Left colon (tissue), 2 donors: ENCODE data around the gene CACNB3. TPM values are rescaled to one million over a fixed set of nuclear protein-coding genes. Genes with fewer than 3 reads are reported as not detected.

Experiments
- ATAC-seq: fragments of 200-7000 bp; cut with Tn5 transposase; one replicate; pipeline ENCODE4 v1.9.1; 2020; ENCODE audit warnings: mild to moderate bottlenecking, moderate library complexity
- DNase-seq, 2 donors: peaks; one replicate each; pipeline ENCODE4 v3.0.0-alpha.2; 2020
- intact Hi-C, 2 donors: fragments of 100-400 bp; cut with DNase I in 1 of 2; cut with micrococcal nuclease in 1 of 2; formaldehyde crosslinking; loops; one replicate each; pipeline versions ENCODE4 v1.11.2 to v1.14.0; 2022; cut with DNase I, micrococcal nuclease
- long read RNA-seq: library from polyadenylated mRNA; unstranded; transcript quantifications from one replicate; pipeline ENCODE4 v2.0.0, GENCODE V29; 2021
- total RNA-seq, 2 donors: library from RNA; stranded (reverse); fragmentation: NEBNext Ultra II Directional; extraction: Animal tissue kit (Norgen Biotek cat#: 25700); gene quantifications; one replicate each; pipeline ENCODE4 v1.2.1, GENCODE V29; 2021
- donor health status: DM: no; HTN: no; CAD: no.
- donor health status: DM: yes; HTN: yes; CAD: no.

The CACNB3 gene
- total RNA-seq = 10 to 100 TPM; 36.0 to 47.9 TPM
- long read RNA-seq, partial matches to known transcripts = 4 of 11 reads
- long read RNA-seq, other reads (novel, unspliced or antisense) = 6 of 11 reads

DNA sequence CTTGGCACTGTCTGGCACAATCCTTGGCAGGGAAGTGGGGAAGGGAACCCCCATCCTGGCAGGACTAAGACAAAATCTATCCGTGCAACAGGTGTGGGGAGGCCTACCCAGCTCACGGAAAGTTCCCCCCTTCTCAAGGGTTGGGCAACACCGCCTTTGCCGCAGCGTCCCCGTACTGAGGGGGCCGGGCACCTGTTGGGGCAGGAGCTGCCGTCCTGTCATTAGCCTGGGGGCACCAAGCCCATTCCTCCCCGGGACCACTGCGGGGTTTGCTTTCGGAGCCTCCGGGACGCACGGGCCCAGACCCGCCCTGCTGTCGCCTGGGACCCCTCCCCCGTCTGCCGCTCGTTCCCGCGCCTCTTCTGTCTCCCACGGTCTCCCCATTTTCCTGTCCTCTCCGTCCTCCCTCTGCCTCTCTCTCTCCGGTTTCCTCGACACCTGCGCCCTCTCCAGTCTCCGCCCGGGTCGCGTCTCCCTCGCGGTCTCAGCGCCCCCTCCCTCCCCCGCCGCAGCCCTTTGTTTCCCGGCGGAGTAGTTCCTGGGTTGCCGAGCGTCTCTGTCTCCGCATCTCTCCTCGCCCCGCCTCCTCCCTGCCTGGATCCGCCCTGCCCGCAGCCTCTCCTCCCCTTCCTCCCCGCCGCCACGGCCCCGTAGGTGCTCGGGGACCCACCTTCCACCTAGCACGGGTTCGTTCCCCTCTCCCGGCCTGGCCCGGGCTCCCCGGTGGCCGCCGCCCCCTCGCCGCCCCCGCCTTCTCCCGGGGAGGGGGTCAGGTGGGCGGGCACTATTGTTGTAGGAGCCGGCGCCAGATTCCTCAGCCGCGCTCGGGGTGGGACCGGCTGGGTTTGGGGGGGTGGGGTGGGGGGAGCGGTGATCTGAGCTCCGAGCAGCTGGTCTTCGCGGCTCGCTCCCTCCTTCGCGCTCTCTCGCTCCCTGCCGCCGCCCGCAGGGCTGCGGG, at the start of gene CACNB3:
TSS of gene CACNB3 (plus strand) at position 624 of the 958 bp plus-strand sequence. CDS start 434 bp downstream, outside the sequence.
- DNase-seq (peak; percentile 86 to 91), ATAC-seq (peak; percentile 39)
- intact Hi-C loops = no loop called here

DNA sequence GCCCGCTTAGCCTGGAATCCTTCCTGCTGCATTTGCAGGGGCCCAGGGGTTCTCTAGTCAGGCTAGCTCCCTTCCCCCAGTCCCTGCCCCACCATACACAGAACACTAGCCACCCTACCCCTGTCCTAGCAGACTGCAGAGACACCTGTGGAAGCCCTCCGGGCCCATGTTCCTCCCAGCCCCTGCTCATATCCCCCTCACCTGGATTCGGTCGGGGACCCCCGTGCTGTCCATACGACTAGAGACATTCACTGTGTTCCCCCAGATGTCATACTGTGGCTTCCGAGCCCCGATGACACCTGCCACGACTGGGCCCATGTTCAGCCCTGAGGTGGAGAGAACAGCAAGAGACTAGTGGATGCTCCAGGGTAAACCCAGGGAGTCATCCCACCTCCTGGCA, 49.6 kb upstream of the CACNB3 start:
- no peak for ATAC-seq
- intact Hi-C loops = no loop called here

DNA sequence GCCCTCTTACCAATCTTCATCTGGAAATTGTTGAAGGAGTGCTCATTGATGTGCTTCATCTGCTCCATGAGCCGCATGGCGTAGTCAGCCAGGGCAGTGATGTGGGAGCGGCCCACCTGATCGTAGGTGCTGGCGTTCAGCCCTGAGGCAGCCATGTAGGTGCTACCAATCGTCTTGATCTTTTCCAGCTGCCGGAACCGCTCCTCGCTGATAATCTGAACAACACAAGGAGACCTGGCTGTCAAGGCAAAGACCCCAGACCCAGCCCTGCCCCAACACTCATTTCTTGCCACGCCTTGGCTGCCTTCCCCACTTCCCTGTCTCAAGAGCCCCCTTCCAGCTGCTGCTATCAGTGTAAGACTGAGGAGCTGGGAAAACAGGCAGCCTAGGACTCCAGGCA, 47.5 kb upstream of the CACNB3 start:
- no peak for ATAC-seq
- intact Hi-C loops = no loop called here
- DNase-seq = no peak

More for the DNA sequence above, 49.6 kb upstream of the CACNB3 start:
- no peak for DNase-seq

DNA sequence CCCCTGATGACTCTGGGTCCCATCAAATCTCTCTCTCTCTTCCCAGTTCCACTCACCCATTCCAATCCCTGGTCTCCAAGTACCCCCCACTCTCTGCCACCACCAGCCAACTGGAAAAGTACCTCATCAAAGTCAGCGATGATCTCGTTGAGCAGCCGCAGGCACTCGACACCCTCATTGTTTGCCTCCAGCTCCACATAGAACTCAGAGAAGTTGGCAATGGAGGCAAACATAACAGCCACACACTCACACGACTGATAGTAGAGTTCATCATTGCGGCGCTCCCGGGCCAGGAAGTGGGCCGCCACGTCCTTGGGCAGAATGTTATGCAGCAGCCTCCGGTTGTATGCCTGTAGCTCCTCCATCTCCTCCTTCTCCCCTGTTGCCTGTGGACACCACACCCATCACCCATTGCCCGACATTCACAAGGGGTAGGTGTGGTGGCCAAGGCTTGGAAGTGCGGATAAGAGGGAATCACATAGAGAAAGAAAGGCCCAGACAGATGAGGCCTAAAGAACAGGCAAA, 46.6 kb upstream of the CACNB3 start:
- DNase-seq (no peak), ATAC-seq (no peak)
- intact Hi-C loops = no loop called here

GRCh38 chr12:48773686-48774085, 44.6 kb upstream of the CACNB3 start:
- ATAC-seq = no peak
- no peak for DNase-seq
- intact Hi-C loops = no loop called here

DNA sequence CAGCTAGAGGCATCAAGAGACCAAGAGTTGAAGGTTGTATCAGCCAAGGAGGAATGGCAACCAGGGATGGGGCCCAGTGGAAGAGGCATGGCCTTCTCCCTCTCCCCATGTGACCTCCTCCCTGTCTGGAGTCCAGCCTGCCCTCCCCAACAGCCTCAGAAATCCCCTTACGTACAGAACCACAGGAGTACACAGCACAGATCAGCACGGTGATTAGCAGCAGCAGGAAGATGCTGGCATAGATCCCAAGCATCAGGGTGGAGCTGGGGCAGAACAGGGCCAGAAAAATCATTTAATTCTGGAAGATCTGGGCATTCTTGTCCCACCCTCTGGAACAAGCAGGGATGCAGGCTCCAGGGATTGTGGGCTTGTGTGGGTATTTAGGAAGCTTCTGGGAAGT, 43.8 kb upstream of the CACNB3 start:
- intact Hi-C loops = no loop called here
- DNase-seq (no peak), ATAC-seq (no peak)

DNA sequence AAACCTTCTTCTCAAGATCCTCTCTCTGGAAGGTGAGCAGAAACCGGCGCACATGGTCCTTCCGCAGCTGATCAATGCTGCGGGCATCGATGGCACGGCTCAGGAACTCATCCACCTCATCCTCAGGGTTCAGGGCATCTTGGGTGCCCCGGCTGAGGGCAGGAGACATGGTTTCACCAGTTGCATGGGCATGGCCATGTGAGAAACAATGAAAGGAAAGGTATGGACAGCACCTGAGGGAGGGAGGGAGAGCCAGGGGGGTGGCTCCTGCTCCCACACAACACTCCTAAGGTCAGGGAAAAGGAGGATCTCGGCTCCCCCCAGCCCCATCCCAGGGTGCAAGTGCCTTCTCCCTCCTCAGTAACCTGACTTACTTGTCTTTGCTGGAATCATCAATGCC, 43.0 kb upstream of the CACNB3 start:
- DNase-seq (no peak), ATAC-seq (no peak)
- intact Hi-C loops = no loop called here

GRCh38 chr12:48775991-48776649, 42.2 kb upstream of the CACNB3 start:
- intact Hi-C loops = no loop called here
- no peak for ATAC-seq
- no peak for DNase-seq

- no peak for DNase-seq
- intact Hi-C loops = no loop called here
- no peak for ATAC-seq
Measured at GRCh38 chr12:48776956-48777355, 41.3 kb upstream of the CACNB3 start.

DNA sequence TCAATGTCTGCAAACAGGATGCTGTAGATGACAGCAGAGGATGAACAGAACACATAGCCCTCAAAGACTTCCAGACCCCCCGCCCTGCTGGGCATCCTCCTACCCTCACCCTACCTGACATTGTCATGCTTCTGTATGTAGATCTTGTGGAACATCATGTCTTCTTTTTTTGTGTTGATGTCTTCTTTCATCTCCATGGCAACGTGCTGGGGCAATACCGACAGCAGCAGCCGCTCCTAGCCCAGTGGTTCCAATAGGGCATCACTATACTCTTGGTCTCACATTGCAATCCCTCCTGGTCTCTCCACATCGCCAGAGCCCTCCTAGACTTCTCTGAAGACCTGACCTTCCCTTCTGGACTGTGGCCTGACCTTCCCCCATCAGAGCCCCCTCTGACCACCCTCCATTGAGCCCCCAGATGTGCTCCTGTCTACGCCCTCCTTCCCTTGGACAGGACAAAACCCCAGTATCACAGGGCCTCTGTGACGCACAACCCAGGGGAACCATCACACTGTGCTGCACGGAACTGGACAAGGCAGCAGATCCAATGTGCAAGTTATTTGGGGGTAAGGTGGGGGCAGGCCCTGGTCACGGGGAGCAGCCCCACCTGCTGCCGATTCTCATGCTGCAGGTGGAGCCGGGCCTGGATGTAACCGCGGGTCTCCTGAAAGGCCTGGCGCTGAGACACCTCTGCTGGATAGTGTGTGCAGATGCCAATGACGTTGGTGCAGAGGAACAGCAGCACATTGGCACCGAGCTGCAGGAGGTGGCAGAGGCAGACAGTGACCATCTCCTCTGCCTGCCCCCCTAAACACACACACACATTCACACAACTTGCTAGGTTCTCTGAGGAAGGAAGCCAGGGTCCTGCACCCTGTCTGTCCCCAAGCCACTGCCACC, 40.5 kb upstream of the CACNB3 start:
- ATAC-seq (no peak), DNase-seq (no peak)
- intact Hi-C loops = no loop called here

DNA sequence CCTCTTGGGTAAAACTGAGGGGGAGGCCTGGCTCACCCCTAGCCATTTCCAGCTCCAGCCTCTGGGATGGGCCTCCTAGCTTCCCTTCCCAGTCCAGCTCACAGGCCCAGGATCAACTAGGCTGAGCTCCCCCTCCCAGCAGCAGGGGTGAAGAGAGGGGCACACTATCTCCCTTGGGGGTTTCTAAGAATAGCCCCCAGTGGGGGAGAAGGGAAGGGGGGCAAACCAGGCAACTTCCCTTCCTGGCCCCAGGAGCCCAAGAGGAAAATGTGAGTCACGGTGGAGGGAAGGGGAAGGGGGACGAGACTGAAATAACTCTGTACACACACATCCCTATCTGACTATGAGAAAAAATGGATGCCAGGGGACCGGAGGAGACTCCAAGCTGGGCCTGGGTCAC, 38.4 kb upstream of the CACNB3 start:
- intact Hi-C loops = no loop called here
- no peak for DNase-seq
- peak; percentile 6 for ATAC-seq

DNA sequence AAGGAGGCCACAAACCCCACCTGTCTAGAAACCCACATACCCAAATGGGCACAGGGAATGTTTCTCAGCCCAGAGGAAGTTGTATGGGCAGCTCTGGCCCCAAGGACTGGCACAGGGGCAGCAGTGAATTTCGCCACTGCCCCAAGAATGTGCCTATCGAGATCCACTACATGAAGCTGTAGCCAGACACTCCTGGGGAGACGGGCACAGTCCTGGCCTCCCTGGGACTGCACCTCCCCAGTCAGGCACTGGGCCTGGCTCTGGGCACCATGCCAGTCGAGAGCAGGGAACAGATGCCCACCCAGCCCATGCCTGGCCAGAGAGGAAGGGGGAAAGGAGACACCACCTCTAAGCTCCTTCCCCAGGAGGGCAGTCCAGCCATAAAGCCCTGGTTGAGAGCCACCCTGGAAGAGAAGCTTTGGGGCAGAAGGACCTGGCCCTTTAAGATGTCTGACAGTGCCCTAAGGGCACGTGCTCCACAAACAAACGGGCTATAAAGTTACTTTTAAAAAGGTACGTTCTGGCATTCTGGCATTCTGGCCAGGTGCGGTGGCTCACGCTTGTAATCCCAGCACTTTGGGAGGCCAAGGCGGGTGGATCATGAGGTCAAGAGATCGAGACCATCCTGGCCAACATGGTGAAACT, 37.8 kb upstream of the CACNB3 start:
- intact Hi-C loops = no loop called here
- ATAC-seq (peak; percentile 80), DNase-seq (peak; percentile 42 to 55)

DNA sequence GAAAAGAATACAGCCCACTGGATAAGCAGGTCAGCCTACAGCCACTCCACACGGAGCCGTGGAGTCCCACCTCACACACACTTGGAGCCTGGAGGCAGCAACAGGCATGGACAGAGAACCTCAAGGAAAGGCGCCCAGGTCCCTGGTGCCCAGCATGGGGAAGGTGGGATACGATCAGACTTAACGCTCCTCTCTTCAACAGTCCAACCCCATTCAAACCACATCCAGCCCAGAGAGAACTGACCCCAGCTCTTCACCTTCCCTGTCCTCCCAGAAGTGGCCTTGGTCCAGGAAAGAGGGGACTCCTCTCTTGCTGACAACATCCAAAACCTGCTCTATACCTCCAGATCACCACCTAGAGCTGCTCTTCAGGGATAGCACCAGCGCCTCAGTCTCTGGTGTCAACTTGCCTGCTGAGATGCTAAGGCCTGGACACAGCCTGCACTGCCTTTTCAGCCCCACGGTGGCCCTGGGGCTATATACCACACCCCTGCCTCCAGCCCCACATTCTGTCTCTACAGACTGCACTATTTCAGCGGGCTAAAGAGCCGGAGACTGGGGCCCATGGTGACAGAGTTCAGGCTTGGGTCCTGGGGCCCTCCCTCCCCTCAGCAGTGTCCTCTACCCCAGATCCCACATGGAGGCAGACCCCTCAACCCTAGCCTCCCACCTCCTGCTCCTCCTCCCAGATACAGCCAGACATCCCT, 36.4 kb upstream of the CACNB3 start:
- ATAC-seq (no peak), DNase-seq (no peak)
- intact Hi-C loops = no loop called here

DNA sequence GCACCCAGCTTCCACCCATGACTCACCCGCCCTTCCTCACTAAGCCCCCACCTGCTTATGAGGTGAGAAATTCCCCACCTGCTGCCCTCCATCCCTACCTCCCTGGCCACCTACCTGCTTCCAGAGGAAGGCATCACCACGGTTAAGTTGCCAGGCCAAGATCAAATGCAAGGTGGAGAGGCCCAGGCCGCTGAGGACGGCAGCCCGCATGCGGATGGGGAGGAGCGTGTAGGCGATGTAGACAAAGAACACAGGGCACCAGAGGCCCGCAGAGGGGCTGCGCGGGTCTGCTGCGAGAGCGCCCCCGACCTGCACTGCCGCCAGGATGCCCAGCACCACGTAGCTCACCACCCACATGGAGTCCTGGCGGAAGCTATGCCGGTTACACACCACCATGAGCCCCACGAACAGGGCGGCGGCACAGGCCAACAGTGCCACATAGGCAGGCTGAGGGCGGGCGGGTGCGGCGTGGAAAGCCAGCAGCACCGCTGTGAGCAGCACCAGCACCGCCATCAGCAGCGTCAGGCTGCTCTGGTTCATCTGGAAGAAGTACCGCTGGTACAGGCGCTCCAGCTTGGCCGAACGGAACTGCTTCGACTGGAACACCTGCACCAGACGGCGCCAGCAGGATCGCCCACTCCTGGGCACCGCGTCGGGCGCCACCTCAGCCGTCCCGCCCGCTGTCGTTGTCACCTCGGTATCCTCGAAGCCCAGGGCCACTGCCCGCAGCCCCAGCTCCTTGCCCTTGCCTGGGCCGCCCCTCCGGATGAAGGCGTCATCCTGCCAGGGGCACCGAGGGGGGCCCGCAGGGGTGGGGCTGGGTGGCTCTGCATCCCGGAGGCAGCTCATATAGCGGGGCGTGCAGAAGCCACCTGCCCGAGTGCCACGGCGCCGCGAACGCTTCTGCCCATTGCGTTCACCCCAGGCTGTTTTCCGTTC, 35.6 kb upstream of the CACNB3 start:
- ATAC-seq (no peak), DNase-seq (no peak)
- intact Hi-C loops = no loop called here

- DNase-seq (no peak), ATAC-seq (no peak)
- intact Hi-C loops = no loop called here
Measured at GRCh38 chr12:48783432-48783831, 34.9 kb upstream of the CACNB3 start.

DNA sequence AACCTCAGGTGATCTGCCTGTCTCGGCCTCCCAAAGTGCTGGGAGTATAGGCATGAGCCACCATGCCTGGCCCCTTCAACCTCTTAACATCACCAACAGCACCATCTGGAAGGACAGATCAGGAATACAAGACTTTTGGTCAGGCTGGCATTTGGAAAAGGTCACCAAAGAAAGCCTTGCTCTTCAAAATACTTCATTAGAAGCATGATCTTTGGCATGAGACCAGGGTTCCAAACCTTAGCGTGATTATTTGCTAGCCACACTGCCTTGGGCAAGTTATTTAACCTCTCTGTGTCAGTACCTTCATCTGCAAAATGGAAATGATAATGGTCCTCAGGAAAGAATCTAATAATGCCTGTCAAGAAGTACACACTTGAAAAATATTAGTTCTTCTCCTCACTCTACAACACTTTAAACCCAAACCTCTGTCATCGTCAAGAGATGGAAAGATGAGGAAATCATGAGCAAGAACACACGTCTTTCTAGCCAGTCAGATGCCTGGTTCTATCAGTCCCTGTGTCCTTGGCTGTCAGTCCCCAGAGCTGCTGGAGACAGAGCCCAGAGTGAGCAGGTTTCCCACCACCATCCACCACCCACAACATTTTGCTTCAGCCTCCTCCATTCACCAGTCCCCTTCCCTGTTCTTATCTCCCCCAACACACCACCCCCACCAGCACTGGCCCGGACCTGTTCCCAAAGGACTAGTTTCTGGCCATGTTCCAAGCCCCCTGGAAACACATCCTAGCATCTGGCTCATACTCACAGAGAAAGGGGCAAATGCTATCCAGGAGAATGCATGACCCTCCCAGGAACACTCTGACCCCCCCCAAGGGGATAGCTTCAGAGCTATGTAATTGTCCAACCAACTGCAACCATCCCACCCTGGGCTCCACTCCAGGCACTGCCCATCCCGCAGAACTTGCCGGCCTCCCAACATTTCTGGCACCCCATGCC, 31.4 kb upstream of the CACNB3 start:
- ATAC-seq (no peak), DNase-seq (no peak)
- intact Hi-C loops = no loop called here
